ENCODE measurements around the gene OLIG1. TPM values are rescaled to one million over a fixed set of nuclear protein-coding genes. Genes with fewer than 3 reads are reported as not detected.

Gene OLIG1
- total RNA-seq, 1 donor: not detected

DNA sequence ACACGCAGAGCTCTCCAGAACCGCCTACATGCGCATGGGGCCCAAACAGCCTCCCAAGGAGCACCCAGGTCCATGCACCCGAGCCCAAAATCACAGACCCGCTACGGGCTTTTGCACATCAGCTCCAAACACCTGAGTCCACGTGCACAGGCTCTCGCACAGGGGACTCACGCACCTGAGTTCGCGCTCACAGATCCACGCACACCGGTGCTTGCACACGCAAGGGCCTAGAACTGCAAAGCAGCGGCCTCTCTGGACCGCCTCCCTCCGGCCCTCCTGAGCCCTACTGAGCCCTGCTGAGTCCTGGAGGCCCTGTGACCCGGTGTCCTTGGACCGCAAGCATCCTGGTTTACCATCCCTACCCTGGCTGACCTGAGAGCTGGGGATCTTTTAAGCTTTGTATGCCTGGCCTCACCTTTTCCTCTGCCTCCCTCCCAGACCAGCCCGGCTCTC lies 36.0 kb upstream of the OLIG1 start:
- peak; percentile 76 for DNase-seq (ENCODE audit: insufficient read length, low spot score, missing footprints)
- no peaks in the 10 kb centered on the region for H4K20me1 ChIP-seq (ENCODE audit: insufficient read depth, low read length)
- H2AFZ ChIP-seq (ENCODE audit: low read length): no peak overlapping the region
- no peaks in the 10 kb centered on the region for H3K9me3 ChIP-seq (ENCODE audit: low read depth, low read length)
- no peak overlapping the region for H3K4me3 ChIP-seq (ENCODE audit: insufficient read depth, low read length)
- no peaks in the 10 kb centered on the region for H3K79me2 ChIP-seq (ENCODE audit: insufficient read depth, low read length)
- H3K27ac ChIP-seq (ENCODE audit: low read depth, low read length): no peak overlapping the region
- no peaks in the 10 kb centered on the region for H3K36me3 ChIP-seq (ENCODE audit: insufficient read depth, low read length)
- H3K27me3 ChIP-seq (ENCODE audit: insufficient read depth, low read length): peaks cover 59% of the 10 kb centered on the region
- H3K4me1 ChIP-seq (ENCODE audit: insufficient read depth, low read length): peaks cover 9% of the 10 kb centered on the region
- H3K4me2 ChIP-seq (ENCODE audit: insufficient read depth, low read length): no peak overlapping the region
- TF ChIP-seq, protein P1, sequence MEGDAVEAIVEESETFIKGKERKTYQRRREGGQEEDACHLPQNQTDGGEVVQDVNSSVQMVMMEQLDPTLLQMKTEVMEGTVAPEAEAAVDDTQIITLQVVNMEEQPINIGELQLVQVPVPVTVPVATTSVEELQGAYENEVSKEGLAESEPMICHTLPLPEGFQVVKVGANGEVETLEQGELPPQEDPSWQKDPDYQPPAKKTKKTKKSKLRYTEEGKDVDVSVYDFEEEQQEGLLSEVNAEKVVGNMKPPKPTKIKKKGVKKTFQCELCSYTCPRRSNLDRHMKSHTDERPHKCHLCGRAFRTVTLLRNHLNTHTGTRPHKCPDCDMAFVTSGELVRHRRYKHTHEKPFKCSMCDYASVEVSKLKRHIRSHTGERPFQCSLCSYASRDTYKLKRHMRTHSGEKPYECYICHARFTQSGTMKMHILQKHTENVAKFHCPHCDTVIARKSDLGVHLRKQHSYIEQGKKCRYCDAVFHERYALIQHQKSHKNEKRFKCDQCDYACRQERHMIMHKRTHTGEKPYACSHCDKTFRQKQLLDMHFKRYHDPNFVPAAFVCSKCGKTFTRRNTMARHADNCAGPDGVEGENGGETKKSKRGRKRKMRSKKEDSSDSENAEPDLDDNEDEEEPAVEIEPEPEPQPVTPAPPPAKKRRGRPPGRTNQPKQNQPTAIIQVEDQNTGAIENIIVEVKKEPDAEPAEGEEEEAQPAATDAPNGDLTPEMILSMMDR (IDR thresholded peaks at IDR 0.05; ENCODE audit: extremely low read depth, low read depth, low read length): no peak

DNA sequence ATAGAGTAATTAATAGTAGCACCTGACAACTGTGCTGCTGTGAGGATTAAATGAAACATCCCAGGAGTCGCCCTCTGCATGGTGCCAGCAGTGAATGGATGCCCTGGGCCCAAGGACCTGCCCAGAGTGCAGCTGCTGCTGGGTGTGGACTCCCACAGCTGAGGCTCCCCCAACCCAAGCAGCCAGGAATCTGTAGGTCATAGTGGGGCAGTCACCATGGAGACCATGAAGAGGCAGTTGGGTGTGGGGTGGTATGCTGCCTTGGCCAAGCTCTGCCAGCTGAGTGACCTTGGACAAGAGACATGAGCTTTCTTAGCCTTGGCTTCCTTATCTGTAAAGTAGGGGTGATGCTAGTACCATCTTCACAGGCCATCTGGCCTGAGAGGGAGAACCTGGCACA lies 34.8 kb upstream of the OLIG1 start:
- no peak overlapping the region for H3K4me2 ChIP-seq (ENCODE audit: insufficient read depth, low read length)
- peaks cover 9% of the 10 kb centered on the region for H3K4me1 ChIP-seq (ENCODE audit: insufficient read depth, low read length)
- H3K9me3 ChIP-seq (ENCODE audit: low read depth, low read length): no peaks in the 10 kb centered on the region
- no peak overlapping the region for H3K4me3 ChIP-seq (ENCODE audit: insufficient read depth, low read length)
- H3K36me3 ChIP-seq (ENCODE audit: insufficient read depth, low read length): no peaks in the 10 kb centered on the region
- no peak overlapping the region for H2AFZ ChIP-seq (ENCODE audit: low read length)
- TF ChIP-seq, protein P1 (IDR thresholded peaks at IDR 0.05; ENCODE audit: extremely low read depth, low read depth, low read length): no peak
- no peaks in the 10 kb centered on the region for H4K20me1 ChIP-seq (ENCODE audit: insufficient read depth, low read length)
- H3K27ac ChIP-seq (ENCODE audit: low read depth, low read length): no peak overlapping the region
- no peak for DNase-seq (ENCODE audit: insufficient read length, low spot score, missing footprints)
- H3K79me2 ChIP-seq (ENCODE audit: insufficient read depth, low read length): no peaks in the 10 kb centered on the region
- H3K27me3 ChIP-seq (ENCODE audit: insufficient read depth, low read length): peaks cover 47% of the 10 kb centered on the region

DNA sequence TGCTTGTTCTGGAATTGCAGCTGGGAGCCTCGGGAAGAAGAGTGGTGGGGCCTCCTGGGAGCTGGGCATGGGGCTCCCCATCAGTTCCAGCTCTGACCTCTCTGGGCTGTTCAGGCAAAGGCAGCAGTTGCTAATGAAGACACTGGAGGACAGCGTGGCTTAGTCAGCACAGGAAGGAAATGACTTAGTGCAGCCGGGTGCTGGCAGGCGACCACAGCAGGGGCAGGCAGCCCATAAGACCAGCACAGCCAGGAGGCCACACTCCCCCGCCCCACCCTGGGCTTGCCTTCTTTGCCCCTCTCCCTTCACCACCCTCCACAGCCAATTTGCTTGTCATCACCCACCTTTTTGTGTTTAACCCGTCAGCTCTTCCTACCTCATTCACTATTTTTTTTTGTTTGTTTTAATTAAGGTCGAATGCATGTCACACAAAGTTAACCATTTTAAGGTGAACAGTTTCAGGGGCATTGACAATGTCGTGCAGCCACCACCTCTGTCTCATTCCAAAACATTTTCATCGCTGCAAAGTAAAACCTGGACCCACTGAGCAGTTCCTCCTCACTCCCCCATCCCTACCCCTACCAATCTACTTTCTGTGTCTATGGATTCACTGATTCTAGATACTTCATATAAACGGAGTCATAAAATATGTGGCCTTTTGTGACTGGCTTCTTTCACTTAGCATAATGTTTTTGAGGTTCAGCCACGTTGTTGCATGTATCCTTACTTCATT lies 33.3 kb upstream of the OLIG1 start:
- H3K79me2 ChIP-seq (ENCODE audit: insufficient read depth, low read length): no peaks in the 10 kb centered on the region
- H3K9me3 ChIP-seq (ENCODE audit: low read depth, low read length): no peaks in the 10 kb centered on the region
- H3K4me3 ChIP-seq (ENCODE audit: insufficient read depth, low read length): no peak overlapping the region
- H3K4me1 ChIP-seq (ENCODE audit: insufficient read depth, low read length): peaks cover 9% of the 10 kb centered on the region
- peak; percentile 96 for DNase-seq (ENCODE audit: insufficient read length, low spot score, missing footprints)
- no peaks in the 10 kb centered on the region for H4K20me1 ChIP-seq (ENCODE audit: insufficient read depth, low read length)
- peak overlapping the region; percentile 65 for H2AFZ ChIP-seq (ENCODE audit: low read length)
- H3K27me3 ChIP-seq (ENCODE audit: insufficient read depth, low read length): peaks cover 32% of the 10 kb centered on the region
- H3K27ac ChIP-seq (ENCODE audit: low read depth, low read length): no peak overlapping the region
- TF ChIP-seq, protein P1 (IDR thresholded peaks at IDR 0.05; ENCODE audit: extremely low read depth, low read depth, low read length): no peak
- H3K4me2 ChIP-seq (ENCODE audit: insufficient read depth, low read length): peak overlapping the region; percentile 24
- H3K36me3 ChIP-seq (ENCODE audit: insufficient read depth, low read length): no peaks in the 10 kb centered on the region

DNA sequence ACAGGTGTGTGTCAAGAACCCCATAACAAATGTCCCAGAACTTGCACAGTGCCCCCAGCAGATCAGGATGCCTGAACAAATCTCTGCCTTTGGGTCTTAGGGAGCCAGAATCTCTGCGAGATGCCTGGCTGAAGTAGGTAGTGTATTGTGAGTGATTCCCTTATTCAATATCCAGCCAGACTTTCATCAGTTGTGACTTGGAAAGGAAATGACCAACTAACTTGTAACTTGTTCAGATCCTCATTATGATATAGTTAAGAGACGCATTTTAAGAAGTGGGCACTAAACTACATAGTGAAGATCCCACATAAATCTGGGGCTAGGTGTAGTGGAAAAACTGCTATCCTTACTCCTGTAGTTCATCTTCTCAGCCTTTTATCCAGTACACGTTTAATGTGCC lies 32.4 kb upstream of the OLIG1 start:
- no peaks in the 10 kb centered on the region for H4K20me1 ChIP-seq (ENCODE audit: insufficient read depth, low read length)
- peaks cover 15% of the 10 kb centered on the region for H3K4me1 ChIP-seq (ENCODE audit: insufficient read depth, low read length)
- H3K27me3 ChIP-seq (ENCODE audit: insufficient read depth, low read length): peaks cover 23% of the 10 kb centered on the region
- H3K9me3 ChIP-seq (ENCODE audit: low read depth, low read length): no peaks in the 10 kb centered on the region
- no peak overlapping the region for H3K27ac ChIP-seq (ENCODE audit: low read depth, low read length)
- no peak for DNase-seq (ENCODE audit: insufficient read length, low spot score, missing footprints)
- no peak overlapping the region for H3K4me3 ChIP-seq (ENCODE audit: insufficient read depth, low read length)
- H3K79me2 ChIP-seq (ENCODE audit: insufficient read depth, low read length): no peaks in the 10 kb centered on the region
- TF ChIP-seq, protein P1 (IDR thresholded peaks at IDR 0.05; ENCODE audit: extremely low read depth, low read depth, low read length): no peak
- no peak overlapping the region for H3K4me2 ChIP-seq (ENCODE audit: insufficient read depth, low read length)
- H3K36me3 ChIP-seq (ENCODE audit: insufficient read depth, low read length): no peaks in the 10 kb centered on the region
- no peak overlapping the region for H2AFZ ChIP-seq (ENCODE audit: low read length)

All from osteoblast (primary cell).